GM12878 (cell line): ENCODE data around the gene INPP4B. TPM values are rescaled to one million over a fixed set of nuclear protein-coding genes. Genes with fewer than 3 reads are reported as not detected.

ENCODE experiments used
- ATF3 ChIP-seq: IDR thresholded peaks from 2 replicates; pipeline ENCODE4 v1.6.1; 2011; ENCODE audit warnings: low read depth, mild to moderate bottlenecking, low read length, moderate library complexity, borderline replicate concordance; ENCODE audit errors: extremely low read depth
- E2F4 ChIP-seq: IDR thresholded peaks from 2 replicates; pipeline ENCODE4 v1.6.1; 2012; ENCODE audit warnings: low read depth, low read length, improper control_type of control experiment
- IKZF1 ChIP-seq: fragments of 450-650 bp; conservative IDR thresholded peaks from 2 replicates; pipeline ENCODE4 v1.6.1; 2017; ENCODE audit warnings: antibody characterized with exemption, mild to moderate bottlenecking
- IKZF2 ChIP-seq, 2 experiments: fragments of 450-650 bp; IDR thresholded peaks; 2 replicates each; pipeline ENCODE4 v1.6.1; 2017; ENCODE audit warnings: mild to moderate bottlenecking in 2 of 2, moderate library complexity in 2 of 2
- MTA2 ChIP-seq: fragments of 450-650 bp; IDR thresholded peaks from 2 replicates; pipeline ENCODE4 v1.6.1; 2016; ENCODE audit warnings: low read depth, mild to moderate bottlenecking, moderate library complexity
- MYC ChIP-seq: IDR thresholded peaks from 2 replicates; pipeline ENCODE4 v1.6.1; 2011; ENCODE audit warnings: mild to moderate bottlenecking, low read length, moderate library complexity, inconsistent platforms; ENCODE audit not compliant: insufficient read depth, insufficient replicate concordance, insufficient read length, severe bottlenecking
- NR2F1 ChIP-seq: fragments of 450-650 bp; conservative IDR thresholded peaks from 2 replicates; pipeline ENCODE4 v1.6.1; 2017; ENCODE audit warnings: mild to moderate bottlenecking
- SKIL ChIP-seq: fragments of 450-650 bp; IDR thresholded peaks from 2 replicates; pipeline ENCODE4 v1.6.1; 2017; ENCODE audit warnings: mild to moderate bottlenecking, low read depth, inconsistent platforms; ENCODE audit not compliant: poor library complexity, severe bottlenecking
- TBL1XR1 ChIP-seq: IDR thresholded peaks from 2 replicates; pipeline ENCODE4 v1.6.1; 2012; ENCODE audit warnings: low read depth, low read length, improper control_type of control experiment
- polyA plus RNA-seq, 11 experiments: library from polyadenylated mRNA; depleted of rRNA in 4 of 11; unstranded in 6 of 11; stranded (reverse) in 5 of 11; fragments of >200 nt; fragmentation: Nextera tagmentation in 4 of 11; fragmentation: Illumina TruSeq in 1 of 11; extraction: Ambion mirVana in 4 of 11; extraction: Trizol in 1 of 11; gene quantifications; 1 replicate in 1 of 11; 2 replicates in 10 of 11; pipeline versions ENCODE4 v1.2.1 to v1.2.3, GENCODE V29; 2011 to 2016; ENCODE audit warnings: inconsistent platforms in 2 of 11, missing spikeins in 2 of 11, low read depth in 1 of 11
- total RNA-seq, 4 experiments: library from RNA; depleted of rRNA in 3 of 4; stranded (reverse); fragments of >200 nt in 3 of 4; fragmentation: Illumina TruSeq in 1 of 4; extraction: Trizol in 1 of 4; gene quantifications; 2 replicates each; pipeline versions ENCODE4 v1.2.1 to v1.2.3, GENCODE V29; 2013 to 2021

INPP4B gene
- total and polyA plus RNA-seq, 10 of the 15 experiments (the other 5 are each of a cell fraction or from before 2014, with no cell fraction given): 0.53 to 11.2 (median 0.95) TPM

GRCh38 chr4:142202404-142203332, 643.4 kb downstream of the INPP4B start (continued):
- no peak for TF ChIP-seq SKIL
- peak; percentile 68 for TF ChIP-seq IKZF1
- peak; percentile 59; the same call in 1 of the 2 replicates for TF ChIP-seq MTA2
- no peak for TF ChIP-seq E2F4
- TF ChIP-seq MYC: no peak
- TF ChIP-seq ATF3: no peak
- TF ChIP-seq IKZF2 (IDR thresholded peaks at IDR 0.05): peak; percentile 83 to 86
- TF ChIP-seq NR2F1: peak; percentile 42; the same call in 1 of the 2 replicates
- TF ChIP-seq TBL1XR1: peak; percentile 43; the same call in 1 of the 2 replicates
